Measurements from ENCODE around the gene NOL4L.
"Not testable (repeated sequence)": the region's sequence is repeated elsewhere in the genome, so short reads cannot be mapped to it uniquely, and the experiment has no call there.

The NOL4L gene

GRCh38 chr20:32501709-32502108 is 83.4 kb downstream of the NOL4L start:
- DNase-seq, result no peak

DNA sequence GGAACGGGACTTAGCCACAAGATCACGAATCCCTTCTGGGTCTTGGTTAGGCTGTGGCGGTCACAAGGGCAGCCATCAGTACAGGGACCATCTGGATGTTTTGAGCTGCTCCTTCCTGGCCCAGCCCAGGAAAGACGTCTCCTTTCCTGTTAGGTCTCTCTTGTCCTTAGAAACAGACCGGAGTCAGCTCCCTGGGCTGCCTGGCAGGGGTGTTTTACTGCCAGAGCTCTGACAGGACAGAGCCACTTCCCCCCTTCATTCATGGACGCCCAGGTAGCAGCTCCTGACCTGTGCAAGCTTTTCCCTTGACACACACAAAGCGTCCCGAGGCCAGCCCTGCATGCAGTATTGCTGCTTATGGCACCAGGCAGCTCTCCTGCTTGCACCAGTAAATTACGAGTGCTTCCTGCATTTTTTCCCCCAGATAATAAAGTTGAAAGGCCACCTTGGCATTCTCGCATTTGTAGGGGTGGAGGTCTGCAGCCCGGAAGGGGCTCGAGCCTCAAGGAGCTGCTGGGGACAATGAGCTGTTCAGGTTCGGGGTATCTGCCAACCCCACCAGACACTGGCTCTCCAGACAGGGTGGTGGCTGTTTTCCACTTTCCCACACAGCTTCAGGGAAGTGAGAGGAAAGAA is 87.4 kb downstream of the NOL4L start:
- DNase-seq, result no peak

DNA sequence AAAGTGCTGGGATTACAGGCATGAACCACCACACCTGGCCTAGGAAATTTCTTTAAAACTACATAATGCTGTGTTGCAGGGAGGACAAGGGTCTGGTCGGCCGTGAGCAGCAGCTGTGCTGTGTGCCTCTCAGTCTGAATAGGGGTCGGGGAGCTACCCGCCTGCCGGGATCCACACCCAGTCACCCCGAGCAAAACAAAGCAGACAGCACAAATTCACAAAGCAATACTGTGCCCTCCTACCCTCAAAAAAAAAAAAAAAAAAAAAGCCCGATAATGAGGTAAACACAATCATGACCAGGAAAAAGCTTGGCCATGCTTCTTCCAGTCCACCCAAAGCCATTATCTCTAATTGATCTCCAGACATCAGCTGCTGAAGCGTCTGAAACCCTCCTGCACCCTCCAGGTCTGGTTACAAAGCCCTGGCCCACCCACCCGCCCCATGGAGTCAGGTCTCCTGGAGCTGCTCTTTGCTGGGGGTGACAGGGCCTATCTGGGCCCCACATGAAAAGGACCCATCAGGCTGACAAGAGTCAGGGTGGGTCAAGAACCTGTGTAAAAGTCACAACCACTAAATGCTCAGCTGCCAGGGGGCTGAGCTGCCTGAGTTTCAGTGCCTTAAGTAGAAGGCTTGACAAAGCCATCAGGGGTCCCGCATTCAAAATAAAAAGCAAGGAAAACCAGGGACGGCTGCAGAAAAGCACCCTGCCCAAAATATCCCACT is 88.2 kb downstream of the NOL4L start:
- DNase-seq, result no peak

- no peak for DNase-seq
Observed at GRCh38 chr20:32495949-32496348, 89.2 kb downstream of the NOL4L start.

DNA sequence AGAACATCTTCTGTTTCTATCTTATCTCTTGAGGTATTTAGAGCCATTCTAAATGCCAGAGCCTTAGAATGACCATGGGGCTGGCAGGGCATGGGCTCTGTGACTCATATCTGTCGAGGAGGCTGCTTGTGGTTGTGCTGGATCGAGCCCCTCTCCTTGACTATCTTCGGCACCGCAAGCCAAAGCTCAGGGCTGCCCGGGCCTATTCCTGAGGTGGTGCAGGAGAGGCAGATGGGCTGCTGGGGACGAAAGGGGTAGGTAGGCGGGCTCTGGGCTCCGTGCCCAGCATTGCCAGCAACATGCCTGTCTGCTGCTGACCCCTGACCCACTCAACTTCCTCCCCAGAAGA is 89.9 kb downstream of the NOL4L start:
- no peak for DNase-seq

DNA sequence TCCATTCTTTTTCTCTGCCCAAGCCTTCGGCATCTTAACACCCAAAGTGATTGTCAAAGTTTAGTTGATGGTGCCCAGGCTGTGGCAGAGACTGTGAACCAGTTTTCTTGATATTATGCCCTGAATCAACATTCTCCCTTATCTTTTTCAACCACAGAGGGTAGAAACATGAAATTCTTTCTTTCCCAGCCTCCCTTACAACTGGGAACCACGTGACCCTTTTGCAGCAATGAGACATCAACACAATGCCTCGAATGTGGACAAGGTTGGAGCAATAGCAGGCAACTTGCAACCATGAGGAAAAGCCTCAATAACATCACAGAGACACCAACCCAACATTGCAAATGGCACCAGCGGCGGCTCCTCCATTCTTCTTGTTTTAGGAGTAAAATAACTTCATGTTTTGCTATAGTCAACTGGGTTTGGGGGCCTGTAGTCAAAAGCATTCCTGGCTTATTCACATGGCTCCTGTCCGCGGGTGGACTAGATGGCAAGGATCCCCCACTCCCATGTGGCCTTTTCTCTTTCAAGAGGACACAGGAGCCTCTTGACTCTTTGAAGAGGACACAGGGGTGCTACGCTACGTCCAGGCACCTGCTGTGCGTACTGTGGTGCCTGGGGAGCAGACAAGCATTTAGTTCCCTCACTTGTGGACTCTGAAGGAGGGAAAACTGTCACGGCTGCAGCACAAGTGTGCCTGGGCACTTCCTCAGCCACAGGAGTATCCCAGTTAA is 90.5 kb downstream of the NOL4L start:
- DNase-seq, result no peak

GRCh38 chr20:32493356-32493755 is 91.8 kb downstream of the NOL4L start:
- no peak for DNase-seq

DNA sequence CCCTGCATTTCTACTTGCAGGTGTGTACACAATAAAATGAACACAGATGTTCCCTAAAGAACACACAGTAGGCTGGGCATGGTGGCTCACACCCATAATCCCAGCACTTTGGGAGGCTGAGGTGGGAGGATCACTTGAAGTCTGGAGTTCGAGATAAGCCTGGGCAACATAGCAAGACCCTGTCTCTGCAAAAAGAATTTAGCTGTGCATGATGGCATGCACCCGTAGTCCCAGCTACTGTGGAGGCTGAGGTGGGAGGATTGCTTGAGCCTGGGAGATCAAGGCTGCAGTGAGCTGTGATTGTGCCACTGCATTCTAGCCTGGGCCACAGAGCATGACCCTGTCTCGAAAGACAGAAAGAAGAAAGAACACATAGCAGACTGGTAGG is 93.4 kb downstream of the NOL4L start:
- not testable (repeated sequence) for DNase-seq

GRCh38 chr20:32490942-32491763 is 94.0 kb downstream of the NOL4L start:
- DNase-seq, result no peak

- no peak for DNase-seq
Observed at GRCh38 chr20:32488066-32488838, 96.9 kb downstream of the NOL4L start.

- DNase-seq, result no peak
Observed at GRCh38 chr20:32487381-32487780, 97.8 kb downstream of the NOL4L start.

- no peak for DNase-seq
Observed at GRCh38 chr20:32485770-32486478, 99.2 kb downstream of the NOL4L start.

DNA sequence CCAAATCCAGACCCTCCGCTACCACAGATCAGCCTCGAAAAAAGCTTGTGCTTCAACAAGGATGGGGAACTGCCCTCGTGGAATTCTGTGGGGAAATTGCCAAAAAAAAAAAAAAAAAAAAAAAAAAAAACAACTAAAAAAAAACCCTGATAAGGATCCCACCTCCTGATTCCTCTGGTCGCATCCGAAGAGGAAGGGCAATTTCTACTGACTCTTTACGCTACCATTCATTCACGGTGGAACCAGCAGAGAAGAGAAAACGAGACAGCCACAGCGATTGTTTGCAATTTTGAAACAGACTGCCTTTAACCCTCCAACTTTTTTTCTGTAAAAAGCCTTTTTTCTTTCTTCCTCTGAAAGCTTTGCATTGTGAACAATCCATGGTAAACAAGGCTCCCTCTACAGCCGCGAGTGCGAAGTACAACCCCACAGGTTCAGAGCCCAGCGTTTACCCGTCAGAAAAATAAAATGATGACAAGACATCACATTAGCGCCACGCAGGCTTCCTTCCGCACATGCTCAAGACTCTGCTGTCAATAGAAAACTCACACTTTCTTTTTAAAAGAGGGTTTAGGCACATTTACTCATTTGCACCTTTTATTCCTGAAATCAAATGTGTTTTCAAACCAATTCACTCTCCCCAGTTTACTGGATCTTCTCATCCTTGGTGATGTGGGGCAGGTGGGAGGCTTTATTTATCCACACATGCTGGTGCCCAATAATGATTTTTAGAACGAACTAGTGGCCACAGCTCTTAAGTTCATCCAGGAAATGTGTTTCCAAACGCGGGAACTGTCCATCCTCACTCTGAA is 100.0 kb downstream of the NOL4L start:
- DNase-seq, result peak; percentile 86

GRCh38 chr20:32484225-32484957 is 100.7 kb downstream of the NOL4L start:
- DNase-seq, result peak; percentile 41

DNA sequence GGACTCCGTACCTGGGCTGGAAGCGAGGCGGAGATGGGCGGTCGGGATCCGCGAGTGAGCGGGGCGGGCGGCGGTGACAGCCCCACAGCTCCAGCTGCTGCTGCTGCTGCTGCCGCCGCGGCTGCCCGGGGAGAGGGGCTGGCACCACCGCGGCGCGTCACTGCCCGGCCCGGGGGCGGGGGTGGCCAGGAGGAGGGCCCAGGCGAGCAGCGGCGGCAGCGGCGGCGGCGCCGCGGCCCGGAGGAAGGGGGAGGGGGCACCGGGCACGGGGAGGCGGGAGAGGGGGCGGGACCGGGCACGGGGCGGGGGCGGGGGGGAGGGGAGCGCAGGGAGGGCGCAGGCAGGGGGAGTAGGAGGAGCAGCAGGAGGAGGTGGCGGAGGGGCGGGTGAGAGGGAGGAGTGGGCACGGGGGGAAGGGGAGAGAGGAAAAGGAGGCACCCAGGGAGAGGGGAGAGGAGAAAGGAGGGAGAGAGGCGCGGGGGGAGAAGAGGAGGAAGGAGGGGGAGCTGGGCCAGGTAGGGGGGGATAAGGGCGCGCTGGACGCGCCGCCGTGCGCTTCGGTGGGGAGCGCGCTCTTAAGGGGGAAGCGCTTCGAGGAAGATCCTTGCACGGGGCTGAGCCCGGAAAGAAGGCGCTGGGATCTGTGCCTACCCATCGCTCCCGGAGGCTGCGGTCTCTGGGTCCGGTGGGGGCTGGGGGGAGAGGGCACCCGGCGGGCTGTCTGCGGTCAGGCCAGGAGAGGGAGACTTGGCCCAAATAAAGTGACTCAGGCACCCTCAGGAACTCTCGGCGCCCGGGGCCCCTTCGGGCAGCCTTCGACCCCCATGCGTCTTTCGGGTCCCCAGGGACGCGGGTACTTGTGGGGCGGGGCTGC is 101.5 kb downstream of the NOL4L start:
- peak; percentile 75 for DNase-seq

- DNase-seq, result peak; percentile 31
Observed at GRCh38 chr20:32482442-32483261, 102.5 kb downstream of the NOL4L start.

GRCh38 chr20:32482143-32482441 is 103.0 kb downstream of the NOL4L start:
- no peak for DNase-seq
